Activated CD8-positive, alpha-beta memory T cell treated with anti-CD3 and anti-CD28 coated beads, Interleukin-2, amount 50 U/mL, for 24 hours (primary cell): Measurements from ENCODE around the gene OR1D5.
A peak's percentile ranks its signal among the peaks of the same experiment; 100 is the strongest.
"Not testable (repeated sequence)": the region's sequence is repeated elsewhere in the genome, so short reads cannot be mapped to it uniquely, and the experiment has no call there.

Source experiments
- DNase-seq: peaks from one replicate; pipeline ENCODE4 v3.0.0-alpha.2; 2020; ENCODE audit errors: extremely low read depth

OR1D5 gene, protein sequence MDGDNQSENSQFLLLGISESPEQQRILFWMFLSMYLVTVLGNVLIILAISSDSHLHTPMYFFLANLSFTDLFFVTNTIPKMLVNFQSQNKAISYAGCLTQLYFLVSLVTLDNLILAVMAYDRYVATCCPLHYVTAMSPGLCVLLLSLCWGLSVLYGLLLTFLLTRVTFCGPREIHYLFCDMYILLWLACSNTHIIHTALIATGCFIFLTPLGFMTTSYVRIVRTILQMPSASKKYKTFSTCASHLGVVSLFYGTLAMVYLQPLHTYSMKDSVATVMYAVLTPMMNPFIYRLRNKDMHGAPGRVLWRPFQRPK

DNA sequence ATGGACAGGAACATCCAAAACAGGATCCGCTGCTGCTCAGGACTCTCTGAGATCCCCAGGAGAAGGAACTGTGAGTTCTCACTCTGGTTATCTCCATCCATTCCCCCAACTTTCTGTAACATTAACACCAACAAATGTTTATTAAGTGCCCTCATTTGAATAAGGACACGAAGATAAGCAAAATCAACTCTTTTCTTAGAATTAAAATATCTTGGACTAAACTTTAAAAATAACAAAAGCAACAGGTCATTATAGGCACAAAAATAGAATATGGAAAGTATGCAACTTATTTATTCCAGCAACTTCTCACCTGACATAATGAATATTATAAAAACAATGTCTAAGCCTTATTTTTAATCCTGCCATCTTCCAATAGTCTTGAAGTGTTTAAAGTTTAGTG is at the start of gene OR1D5:
Gene OR1D5, minus strand, starts transcription at position 101 of the 400 bp plus-strand sequence. Its CDS starts 0 bp downstream, at position 101.
- not testable (repeated sequence) for DNase-seq

DNA sequence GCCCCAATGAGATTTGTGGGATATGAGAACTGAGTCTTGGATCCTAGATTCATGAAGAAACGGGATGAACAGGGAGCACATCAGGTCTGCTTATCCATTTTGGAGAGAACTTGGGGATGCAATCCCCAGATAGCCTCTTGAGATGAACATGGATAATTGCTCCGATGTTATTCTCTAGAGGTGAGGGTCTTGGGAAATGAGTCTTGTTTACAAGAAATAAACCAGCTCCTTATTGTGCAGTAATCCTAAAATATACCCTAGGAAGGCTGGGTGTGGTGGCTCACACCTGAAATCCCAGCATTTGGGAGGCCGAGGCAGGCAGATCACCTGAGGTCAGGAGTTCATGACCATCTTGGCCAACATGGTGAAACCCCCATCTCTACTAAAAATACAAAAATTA is 40.9 kb upstream of the OR1D5 start, which contains the start of gene OR1D2:
Gene OR1D2, minus strand, starts transcription at position 101 of the 400 bp plus-strand sequence. CDS start 11,426 bp downstream, outside the sequence.
- DNase-seq = no peak

DNA sequence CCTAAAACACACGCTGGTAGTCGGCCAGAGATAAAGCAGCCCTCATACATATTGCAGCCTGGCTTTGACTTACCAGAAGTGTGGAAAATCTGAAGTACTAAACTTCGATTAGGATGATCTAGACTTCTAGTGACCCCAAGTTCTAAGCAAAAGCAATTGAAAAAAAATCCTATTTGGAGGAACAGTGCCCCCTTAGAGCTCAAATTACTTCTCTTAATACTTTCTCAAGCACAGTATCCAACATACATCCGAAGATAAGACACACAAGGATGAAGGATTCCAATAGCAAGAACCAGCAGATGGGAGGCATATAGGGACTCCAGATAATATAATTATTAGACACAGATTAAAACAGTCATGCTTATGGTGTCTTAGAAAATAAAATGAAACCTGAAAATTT is 10.4 kb upstream of the OR1D5 start:
- DNase-seq = not testable (repeated sequence)

DNA sequence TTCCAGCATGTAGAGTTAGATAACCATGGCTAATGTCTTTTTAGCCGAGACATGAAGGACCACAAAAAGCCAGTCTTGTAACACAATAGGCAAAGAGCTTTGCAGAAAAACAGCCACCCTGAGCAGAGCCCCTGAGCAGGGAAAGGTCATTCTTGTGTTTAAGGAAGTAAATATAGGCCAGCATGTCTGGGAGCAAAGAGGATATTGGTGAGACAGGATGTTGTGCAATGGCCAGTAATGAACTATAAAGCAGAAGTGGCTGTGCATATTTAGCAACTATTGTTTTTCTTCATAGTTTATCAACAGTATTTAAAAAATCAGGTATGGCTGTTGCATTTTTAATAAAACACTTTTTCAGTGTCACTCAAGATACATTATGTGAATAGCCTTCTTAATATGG is 1.8 kb upstream of the OR1D5 start:
- not testable (repeated sequence) for DNase-seq

DNA sequence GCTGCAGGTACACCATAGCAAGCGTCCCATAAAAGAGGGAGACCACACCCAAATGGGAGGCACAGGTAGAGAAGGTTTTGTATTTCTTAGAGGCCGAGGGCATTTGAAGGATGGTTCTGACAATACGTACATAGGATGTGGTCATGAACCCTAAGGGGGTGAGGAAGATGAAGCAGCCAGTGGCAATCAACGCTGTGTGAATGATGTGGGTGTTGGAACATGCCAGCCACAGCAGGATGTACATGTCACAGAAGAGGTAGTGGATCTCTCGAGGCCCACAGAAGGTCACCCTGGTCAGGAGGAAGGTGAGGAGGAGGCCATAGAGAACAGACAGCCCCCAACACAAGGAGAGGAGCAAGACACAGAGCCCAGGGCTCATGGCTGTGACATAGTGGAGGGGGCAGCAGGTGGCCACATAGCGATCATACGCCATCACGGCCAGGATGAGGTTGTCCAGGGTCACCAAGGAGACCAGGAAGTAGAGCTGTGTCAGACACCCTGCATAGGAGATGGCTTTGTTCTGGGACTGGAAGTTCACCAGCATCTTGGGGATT is 506 bp downstream of the OR1D5 start:
- DNase-seq = not testable (repeated sequence)

- DNase-seq = not testable (repeated sequence)
These were observed 8.5 kb downstream of the OR1D5 start for GRCh38 chr17:3054868-3055267.

DNA sequence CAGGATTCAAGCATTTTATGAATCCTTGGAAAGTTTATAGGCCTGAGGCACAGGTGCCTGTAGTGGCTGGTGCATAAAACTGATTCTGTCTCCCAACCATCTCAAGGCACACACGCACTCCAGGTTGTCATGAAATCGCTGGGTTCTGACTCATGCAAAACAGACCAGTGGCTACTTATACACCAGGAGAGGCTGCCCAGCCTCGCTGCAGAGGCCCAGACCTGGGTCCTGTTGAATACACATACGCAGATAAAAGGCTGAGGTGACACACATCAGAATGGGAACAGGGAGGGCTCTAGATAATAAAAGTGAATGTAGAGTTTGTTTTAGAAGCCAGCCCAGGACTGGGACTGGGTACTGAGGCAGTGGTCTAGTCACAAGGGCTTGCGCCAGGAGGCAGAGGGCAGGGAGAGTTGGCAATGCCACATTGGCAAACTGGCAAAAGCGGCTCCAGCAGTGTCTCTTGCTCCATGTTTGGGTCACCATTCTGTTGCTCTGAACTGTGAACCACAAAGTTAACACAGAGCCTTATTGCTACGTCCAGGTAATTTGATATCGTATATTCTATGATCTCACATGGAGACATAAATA is 13.6 kb downstream of the OR1D5 start:
- no peak for DNase-seq

DNA sequence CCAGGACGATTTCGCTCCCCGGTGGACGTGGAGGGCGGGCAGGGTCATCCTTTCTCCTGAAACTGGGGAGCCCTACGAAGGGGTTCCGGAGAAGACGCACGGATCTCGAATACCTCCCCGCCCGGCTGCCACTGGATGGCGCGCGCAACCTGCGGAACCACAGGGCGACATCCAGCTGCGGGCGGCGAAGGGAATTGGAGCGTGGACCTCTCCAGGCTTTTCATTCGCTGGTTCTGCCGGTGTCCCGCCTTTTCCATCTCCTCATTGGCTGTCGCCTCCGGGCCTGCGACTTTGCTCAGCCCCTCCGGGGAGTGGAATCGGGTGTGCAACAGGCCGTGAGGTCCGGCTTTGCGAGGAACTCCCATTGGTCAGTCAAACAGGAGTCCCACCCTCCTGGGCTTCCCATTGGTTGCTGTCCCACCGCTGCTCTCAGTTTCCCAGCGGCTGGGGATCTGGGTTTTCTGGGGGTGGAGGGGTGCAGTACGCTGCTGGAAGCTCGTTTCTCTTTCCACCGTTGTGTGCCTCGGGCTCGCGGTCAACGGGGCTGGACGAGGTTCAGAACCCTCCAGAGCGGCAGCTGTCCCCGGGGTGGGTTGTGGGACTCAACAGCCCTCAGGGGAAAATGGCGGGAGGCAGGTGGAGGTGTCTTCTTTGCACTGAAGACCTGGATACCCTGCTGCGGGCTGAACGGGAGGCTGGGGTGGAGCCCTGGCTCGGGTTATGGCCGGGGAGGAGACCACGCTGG is 14.5 kb downstream of the OR1D5 start:
- DNase-seq = peak; percentile 84

GRCh38 chr17:3046753-3047152 is 16.7 kb downstream of the OR1D5 start:
- no peak for DNase-seq

DNA sequence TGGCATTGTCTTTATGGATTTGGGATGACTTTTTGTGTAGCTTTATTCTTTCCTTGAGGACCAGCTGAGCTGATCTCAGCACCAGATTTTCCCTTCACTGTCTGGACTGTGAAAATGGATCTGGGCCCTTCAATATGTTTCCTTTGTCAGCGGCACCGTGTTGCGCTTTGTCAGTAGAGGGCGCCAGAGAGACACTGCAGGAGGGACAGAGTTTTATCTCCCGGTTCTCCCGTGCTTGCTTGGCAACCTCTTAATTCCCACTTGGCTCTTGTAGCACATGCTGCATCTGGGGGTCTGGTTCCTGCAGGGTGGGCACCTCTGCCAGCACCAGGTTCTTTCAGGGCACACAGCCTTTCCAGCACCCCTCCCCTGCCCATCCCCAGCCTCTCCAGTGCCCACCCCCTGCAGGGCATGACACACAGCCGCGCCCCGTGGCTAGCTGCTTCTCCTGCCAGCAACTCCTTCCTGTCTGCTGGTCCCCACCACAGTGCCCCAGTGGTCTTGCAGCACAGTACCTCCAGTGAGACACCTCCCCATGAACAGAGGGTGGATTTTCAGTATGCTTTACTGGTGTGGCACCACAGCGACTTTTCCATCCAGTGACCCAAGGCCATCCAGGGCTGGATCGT is 19.6 kb downstream of the OR1D5 start:
- no peak for DNase-seq

GRCh38 chr17:3040882-3041281 is 22.5 kb downstream of the OR1D5 start:
- no peak for DNase-seq

- DNase-seq = no peak
These were observed 23.7 kb downstream of the OR1D5 start for GRCh38 chr17:3039736-3040135.

DNA sequence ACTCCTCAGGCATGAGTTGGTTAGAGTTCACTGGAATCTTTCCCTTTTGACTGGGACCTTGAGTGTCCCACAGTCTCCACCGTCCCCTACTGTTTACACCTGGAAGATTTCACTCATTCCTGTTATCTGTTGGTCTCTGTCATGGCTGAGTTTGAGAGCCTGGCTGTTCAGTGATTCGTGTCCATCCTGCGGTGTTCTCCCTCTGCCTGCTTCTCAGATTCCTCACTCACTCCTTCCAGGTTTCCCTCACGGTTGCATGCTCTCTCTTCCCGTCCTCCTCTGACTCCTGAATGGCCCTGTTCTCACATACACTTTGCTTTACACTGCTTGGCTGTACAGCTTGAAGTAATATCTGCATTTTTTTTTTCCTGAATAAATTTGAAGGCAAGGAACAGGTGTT is 24.5 kb downstream of the OR1D5 start:
- no peak for DNase-seq

DNA sequence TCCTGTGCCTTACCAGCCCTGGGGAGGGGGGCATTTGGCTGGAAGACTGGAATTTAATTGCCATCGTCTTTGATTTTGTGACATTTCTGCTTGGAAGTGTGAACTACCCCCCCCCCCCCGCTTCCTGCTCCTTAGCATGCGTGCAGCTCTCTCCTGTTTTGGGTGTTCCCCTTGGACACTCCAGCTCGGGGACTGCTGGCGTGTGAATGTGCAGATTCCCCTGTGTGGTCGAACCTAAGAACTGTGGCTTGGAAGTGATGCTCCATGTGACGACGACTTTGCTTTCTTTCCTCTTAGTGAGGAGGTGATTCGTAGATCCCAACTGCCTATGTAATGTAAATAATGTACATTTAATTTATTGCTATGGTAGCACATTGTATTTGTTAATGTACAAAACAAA is 26.1 kb downstream of the OR1D5 start:
- DNase-seq = no peak

GRCh38 chr17:3036800-3037199 is 26.6 kb downstream of the OR1D5 start:
- no peak for DNase-seq

DNA sequence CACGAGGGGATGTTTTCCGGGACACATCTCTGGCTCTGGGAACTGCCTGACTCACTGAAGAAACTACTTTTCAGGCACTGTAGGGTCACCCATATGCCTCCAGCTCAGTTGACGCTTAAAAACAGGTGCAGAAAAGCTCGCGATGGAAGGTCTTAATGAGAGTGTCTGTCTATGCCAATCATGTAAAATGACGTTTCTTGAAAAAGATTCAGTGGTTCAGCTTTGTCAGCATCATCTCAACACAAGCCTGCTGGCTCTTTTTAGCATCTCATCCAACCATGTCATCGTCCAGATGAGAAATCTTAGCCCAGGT is 27.5 kb downstream of the OR1D5 start:
- DNase-seq = no peak

- DNase-seq = no peak
These were observed 28.0 kb downstream of the OR1D5 start for GRCh38 chr17:3035256-3035967.

DNA sequence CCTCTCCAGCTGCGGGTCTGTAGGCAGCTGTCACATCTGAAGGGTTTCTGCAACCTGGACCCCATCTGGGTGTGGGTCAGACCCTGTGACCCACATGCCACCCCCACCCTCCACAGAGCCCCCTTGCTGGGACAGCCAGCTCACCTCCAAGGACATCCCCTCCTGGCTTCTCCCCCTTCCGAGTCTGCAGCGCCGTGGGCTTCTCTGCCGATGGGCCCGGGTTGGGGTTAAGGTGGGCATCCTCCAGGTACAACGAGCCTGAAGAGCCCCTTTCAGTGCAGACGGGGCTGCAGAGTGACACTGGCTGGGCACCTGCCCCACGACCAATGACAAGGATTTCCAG is 28.9 kb downstream of the OR1D5 start:
- no peak for DNase-seq

GRCh38 chr17:3033741-3034577 is 29.4 kb downstream of the OR1D5 start:
- no peak for DNase-seq

GRCh38 chr17:3033248-3033640 is 30.2 kb downstream of the OR1D5 start:
- no peak for DNase-seq
